GM12878 (cell line): ENCODE data around the gene SDK2. TPM values are rescaled to one million over a fixed set of nuclear protein-coding genes. Genes with fewer than 3 reads are reported as not detected.

Source experiments
- ATAC-seq: fragments of 200-7000 bp; cut with Tn5 transposase; 3 replicates; pipeline ENCODE4 v1.9.1; 2020; ENCODE audit warnings: mild to moderate bottlenecking, moderate library complexity
- BruUV-seq: library from RNA; stranded (reverse); fragments of 400-500 nt; replicated peaks from 2 replicates; lab custom pipeline; 2021; lab: Mats Ljungman, UMichigan
- CTCF ChIA-PET: fragments of 300-600 bp; sonication (Branson Sonifier 250); formaldehyde crosslinking; extraction: SDS; loops from one replicate; lab custom pipeline; 2021; ENCODE audit warnings: inconsistent platforms; lab: Yijun Ruan, JAX
- POLR2A ChIA-PET: fragments of 350-600 bp; formaldehyde crosslinking; extraction: SDS; loops from one replicate; lab custom pipeline; 2021; ENCODE audit warnings: inconsistent platforms; lab: Charles Lee
- RAD21 ChIA-PET: fragments of 300-600 bp; sonication (Branson Sonifier 250); formaldehyde crosslinking; loops from one replicate; lab custom pipeline; 2023; ENCODE audit warnings: antibody characterized with exemption; ENCODE audit not compliant: unreplicated experiment; lab: Charles Lee
- SMC1A ChIA-PET: fragments of 300-600 bp; sonication (Branson Sonifier 250); formaldehyde crosslinking; loops from one replicate; lab custom pipeline; 2023; ENCODE audit not compliant: unreplicated experiment, uncharacterized antibody; lab: Charles Lee
- DNase-seq: peaks from one replicate; pipeline ENCODE4 v3.0.0-alpha.2; 2011; ENCODE audit warnings: low read depth, low spot score
- FAIRE-seq: peaks from 3 replicates; lab custom pipeline; 2011; peaks lifted over from hg19 to GRCh38; lab: Jason Lieb, UNC
- H2AFZ ChIP-seq: 2 replicates; pipeline ENCODE4 v1.6.0; 2011; ENCODE audit warnings: low read depth, low read length, control low read depth; ENCODE audit not compliant: control insufficient read depth
- H3K27ac ChIP-seq: 2 replicates; pipeline ENCODE4 v1.5.1; 2011; ENCODE audit warnings: control low read depth; ENCODE audit not compliant: control insufficient read depth, insufficient read depth
- H3K27me3 ChIP-seq, 2 experiments: replicated peaks in 1 of 2; 2 replicates each; pipeline versions ENCODE4 v1.6.0 to v1.6.1; 2011; ENCODE audit warnings: low read length in 1 of 2; ENCODE audit not compliant: control insufficient read depth in 2 of 2, insufficient read depth in 2 of 2
- H3K36me3 ChIP-seq, 2 experiments: 2 replicates each; pipeline ENCODE4 v1.5.1; 2011; ENCODE audit warnings: low read length in 1 of 2; ENCODE audit not compliant: control insufficient read depth in 2 of 2, insufficient read depth in 2 of 2
- H3K4me1 ChIP-seq: 2 replicates; pipeline ENCODE4 v1.6.1; 2011; ENCODE audit warnings: mild to moderate bottlenecking, low read length, moderate library complexity, mixed read lengths; ENCODE audit not compliant: control insufficient read depth, insufficient read depth
- H3K4me2 ChIP-seq: 2 replicates; pipeline ENCODE4 v1.6.0; 2011; ENCODE audit warnings: control low read depth; ENCODE audit not compliant: control insufficient read depth, insufficient read depth
- H3K4me3 ChIP-seq: fragments of 200-600 bp; sonication (generic); 2 replicates; pipeline ENCODE4 v1.5.1; 2016
- H3K79me2 ChIP-seq: 2 replicates; pipeline ENCODE4 v1.6.0; 2011; ENCODE audit warnings: low read length; ENCODE audit not compliant: control insufficient read depth, insufficient read depth
- H3K9ac ChIP-seq: 2 replicates; pipeline ENCODE4 v1.8.0; 2011; ENCODE audit warnings: low read length, control low read depth, mixed read lengths; ENCODE audit not compliant: control insufficient read depth, insufficient read depth
- H3K9me3 ChIP-seq: replicated peaks from 3 replicates; pipeline ENCODE4 v1.5.1; 2011; ENCODE audit warnings: mild to moderate bottlenecking, low read length; ENCODE audit not compliant: control insufficient read depth, insufficient read depth
- H4K20me1 ChIP-seq: 2 replicates; pipeline ENCODE4 v1.6.0; 2011; ENCODE audit not compliant: control insufficient read depth, insufficient read depth
- CEBPZ ChIP-seq: fragments of 150-350 bp; IDR thresholded peaks from 2 replicates; pipeline ENCODE4 v1.6.1; 2016; ENCODE audit warnings: low read depth, low read length
- HDAC2 ChIP-seq: fragments of 200-600 bp; sonication (generic); IDR thresholded peaks from 2 replicates; pipeline ENCODE4 v1.6.1; 2017
- NBN ChIP-seq: fragments of 450-650 bp; IDR thresholded peaks from 2 replicates; pipeline ENCODE4 v1.6.1; 2016
- SUPT20H ChIP-seq: IDR thresholded peaks from 2 replicates; pipeline ENCODE4 v1.6.1; 2011; ENCODE audit warnings: low read depth, mild to moderate bottlenecking, low read length, moderate library complexity, borderline replicate concordance; ENCODE audit not compliant: control insufficient read depth
- TARDBP ChIP-seq: IDR thresholded peaks from 2 replicates; pipeline ENCODE4 v1.6.1; 2016; ENCODE audit warnings: borderline replicate concordance
- TCF7 ChIP-seq: IDR thresholded peaks from 2 replicates; pipeline ENCODE4 v1.6.1; 2014; ENCODE audit warnings: antibody characterized with exemption, borderline replicate concordance
- WGBS: methylation state at CpG from one replicate; pipeline ENCODE4 v1.1.6; 2016; ENCODE audit warnings: low lambda C conversion rate; ENCODE audit not compliant: insufficient replicate concordance, insufficient coverage; ENCODE audit errors: missing lambda C conversion rate; 5-methylcytosine and 5-hydroxymethylcytosine counted together
- in situ Hi-C: fragments of 300-500 bp; cut with MboI; formaldehyde crosslinking; loops from 9 replicates; pipeline ENCODE4 v1.14.3; 2018; ENCODE audit warnings: mixed read lengths
- intact Hi-C: fragments of 100-400 bp; cut with micrococcal nuclease; formaldehyde crosslinking; loops from one replicate; pipeline ENCODE4 v1.14.2; 2022; ENCODE audit not compliant: unreplicated experiment
- polyA plus RNA-seq, 11 experiments: library from polyadenylated mRNA; depleted of rRNA in 4 of 11; unstranded in 6 of 11; stranded (reverse) in 5 of 11; fragments of >200 nt; fragmentation: Nextera tagmentation in 4 of 11; fragmentation: Illumina TruSeq in 1 of 11; extraction: Ambion mirVana in 4 of 11; extraction: Trizol in 1 of 11; gene quantifications; 1 replicate in 1 of 11; 2 replicates in 10 of 11; pipeline versions ENCODE4 v1.2.1 to v1.2.3, GENCODE V29; 2011 to 2016; ENCODE audit warnings: inconsistent platforms in 2 of 11, missing spikeins in 2 of 11, low read depth in 1 of 11
- total RNA-seq, 4 experiments: library from RNA; depleted of rRNA in 3 of 4; stranded (reverse); fragments of >200 nt in 3 of 4; fragmentation: Illumina TruSeq in 1 of 4; extraction: Trizol in 1 of 4; gene quantifications; 2 replicates each; pipeline versions ENCODE4 v1.2.1 to v1.2.3, GENCODE V29; 2013 to 2021
- TF ChIP-seq, protein P1 (sequence below): IDR thresholded peaks from 2 replicates; pipeline ENCODE4 v1.6.1; 2012; ENCODE audit warnings: low read depth, low read length, improper control_type of control experiment

SDK2 gene
- total and polyA plus RNA-seq, 10 of the 15 experiments (the other 5 are each of a cell fraction or from before 2014, with no cell fraction given) = 0.03 to 0.08 (median 0.03) TPM; not detected in 7

DNA sequence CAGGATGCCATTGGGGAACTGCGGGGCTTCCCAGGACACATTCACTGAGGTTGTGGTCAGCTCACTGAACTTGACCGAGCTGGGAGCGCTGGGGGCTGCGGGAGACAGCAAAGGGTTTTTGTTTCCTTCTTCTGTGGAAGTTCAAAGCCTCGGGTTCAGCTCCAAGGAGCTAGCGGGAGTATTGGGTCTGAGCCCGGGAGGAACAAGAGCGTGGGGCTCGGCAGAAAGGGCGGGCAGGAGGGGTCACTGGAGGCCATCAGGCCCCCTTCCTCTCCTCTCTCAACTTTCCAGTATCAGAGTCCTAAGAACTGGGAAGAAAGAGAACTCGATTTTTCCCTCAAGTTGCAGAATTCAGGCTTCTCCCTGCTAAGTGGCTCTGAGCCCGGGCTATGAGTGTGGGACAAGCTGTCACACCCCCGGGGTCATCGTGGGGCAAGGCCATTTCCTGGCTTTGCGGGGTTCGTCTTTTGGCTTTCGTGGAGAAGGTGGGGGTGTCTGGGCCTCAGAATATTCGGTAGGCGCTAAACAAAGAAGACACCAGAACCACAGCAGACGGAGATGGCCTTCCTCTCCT is 278.9 kb downstream of the SDK2 start:
- ChIA-PET POLR2A (no interaction called here), SMC1A (interaction anchor here (1.0 to 13.2 kb wide), 5 partner anchors 14 to 126 kb away, joined by 3 to 261 read pairs (median 3); no protein-coding TSS in a partner anchor), CTCF (interaction anchor here (2.9 to 17.4 kb wide), 3 partner anchors 105 to 640 kb away, joined by 9 to 365 read pairs (median 66); partner anchors contain the start of gene CPSF4L), RAD21 (interaction anchor here (0.9 to 10.5 kb wide), 3 partner anchors 23 to 108 kb away, joined by 3 to 218 read pairs (median 13); partner anchors contain the start of gene CPSF4L)
- ATAC-seq = no peak
- Histone ChIP-seq H3K4me3 (no peak overlapping the region), H3K27me3 (peaks cover 0 to 2% of the 10 kb centered on the region in 2 experiments; a peak in 2 of 4 replicates), H3K79me2 (no peaks in the 10 kb centered on the region), H3K4me2 (no peak overlapping the region), H3K27ac (no peak overlapping the region), H3K4me1 (no peaks in the 10 kb centered on the region), H3K9ac (no peak overlapping the region), H3K36me3 (no peaks in the 10 kb centered on the region), H3K9me3 (no peaks in the 10 kb centered on the region), H4K20me1 (no peaks in the 10 kb centered on the region; the same call in 1 of the 2 replicates), H2AFZ (no peak overlapping the region)
- intact Hi-C loops = loop anchor here (5.0 kb wide), 2 partner anchors 53 to 638 kb away; partner anchors contain the start of gene CDC42EP4
- in situ Hi-C loops = loop anchor here (5.0 kb wide), 1 partner anchor 638 kb away; no protein-coding TSS in a partner anchor
- no peak for FAIRE-seq
- BruUV-seq = no TSS peak
- TF ChIP-seq CEBPZ (no peak), HDAC2 (no peak), NBN (no peak), TARDBP (no peak), TCF7 (no peak), SUPT20H (no peak)
- TF ChIP-seq, protein P1, sequence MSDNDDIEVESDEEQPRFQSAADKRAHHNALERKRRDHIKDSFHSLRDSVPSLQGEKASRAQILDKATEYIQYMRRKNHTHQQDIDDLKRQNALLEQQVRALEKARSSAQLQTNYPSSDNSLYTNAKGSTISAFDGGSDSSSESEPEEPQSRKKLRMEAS = no peak
- DNase-seq = no peak
- 44% methylated on average over 20 of the region's 20 CpGs for WGBS
